Upper lobe of left lung (tissue), 6 donors: ENCODE results near the gene MDFI. TPM values are rescaled to one million over a fixed set of nuclear protein-coding genes. Genes with fewer than 3 reads are reported as not detected.

ENCODE experiments used
- ATAC-seq, 2 donors: fragments of 200-7000 bp; cut with Tn5 transposase; one replicate each; pipeline ENCODE4 v1.9.1; 2022; ENCODE audit warnings: mild to moderate bottlenecking in 2 of 2, moderate library complexity in 2 of 2; ENCODE audit not compliant: low FRiP score in 2 of 2
- DNase-seq, 2 donors: peaks; one replicate each; pipeline ENCODE4 v3.0.0-alpha.2; 2019 to 2020
- H3K27ac ChIP-seq, 4 donors: fragments of 200-600 bp; sonication (generic); one replicate each; pipeline ENCODE4 v1.5.1; 2016 to 2019
- H3K27me3 ChIP-seq, 4 donors: fragments of 200-600 bp; sonication (generic); one replicate each; pipeline ENCODE4 v1.5.1; 2017 to 2019
- H3K36me3 ChIP-seq, 4 donors: fragments of 200-600 bp; sonication (generic); one replicate each; pipeline ENCODE4 v1.5.1; 2016 to 2019
- H3K4me1 ChIP-seq, 4 donors: fragments of 200-600 bp; sonication (generic); one replicate each; pipeline ENCODE4 v1.5.1; 2018 to 2019
- H3K4me3 ChIP-seq, 4 donors: fragments of 200-600 bp; sonication (generic); one replicate each; pipeline ENCODE4 v1.5.1; 2017 to 2019; ENCODE audit warnings: mild to moderate bottlenecking in 2 of 4, moderate library complexity in 1 of 4
- H3K9me3 ChIP-seq, 4 donors: fragments of 200-600 bp; sonication (generic); one replicate each; pipeline ENCODE4 v1.5.1; 2018 to 2019
- CTCF ChIP-seq, 6 experiments: fragments of 450-650 bp in 4 of 6; fragments of 200-600 bp in 2 of 6; sonication (generic) in 2 of 6; IDR thresholded peaks; one replicate each; pipeline ENCODE4 v1.5.1; 2016 to 2019; ENCODE audit warnings: antibody characterized with exemption in 6 of 6
- EP300 ChIP-seq, 4 donors: sonication (generic); formaldehyde crosslinking; IDR thresholded peaks; one replicate each; pipeline ENCODE4 v1.5.1; 2017; ENCODE audit warnings: antibody characterized with exemption in 4 of 4, control low read depth in 2 of 4
- POLR2A ChIP-seq, 4 donors: fragments of 450-650 bp; IDR thresholded peaks; one replicate each; pipeline ENCODE4 v1.5.1; 2016 to 2017; ENCODE audit warnings: antibody characterized with exemption in 4 of 4, mild to moderate bottlenecking in 2 of 4
- POLR2AphosphoS5 ChIP-seq, 2 donors: sonication (generic); formaldehyde crosslinking; IDR thresholded peaks; one replicate each; pipeline ENCODE4 v1.5.1; 2017; ENCODE audit warnings: antibody characterized with exemption in 2 of 2
- WGBS, 2 donors: methylation state at CpG; one replicate each; pipeline ENCODE4 v1.1.5; 2017 to 2018; 5-methylcytosine and 5-hydroxymethylcytosine counted together
- total RNA-seq, 6 donors: library from RNA; depleted of rRNA in 4 of 6; stranded (reverse); fragments of >200 nt in 4 of 6; gene quantifications; one replicate each; pipeline versions ENCODE4 v1.1.0 to v1.2.1, GENCODE V29; 2016 to 2021
- donor health status: DM: no; HTN: no; CAD: no; lungs with moderate emphysema.
- donor health status: DM: no; HTN: yes; CAD: no; lungs with severe emphysema.

Gene MDFI
- total RNA-seq, 6 donors from 2014 or later: 4.9 to 23.4 (median 8.0) TPM

DNA sequence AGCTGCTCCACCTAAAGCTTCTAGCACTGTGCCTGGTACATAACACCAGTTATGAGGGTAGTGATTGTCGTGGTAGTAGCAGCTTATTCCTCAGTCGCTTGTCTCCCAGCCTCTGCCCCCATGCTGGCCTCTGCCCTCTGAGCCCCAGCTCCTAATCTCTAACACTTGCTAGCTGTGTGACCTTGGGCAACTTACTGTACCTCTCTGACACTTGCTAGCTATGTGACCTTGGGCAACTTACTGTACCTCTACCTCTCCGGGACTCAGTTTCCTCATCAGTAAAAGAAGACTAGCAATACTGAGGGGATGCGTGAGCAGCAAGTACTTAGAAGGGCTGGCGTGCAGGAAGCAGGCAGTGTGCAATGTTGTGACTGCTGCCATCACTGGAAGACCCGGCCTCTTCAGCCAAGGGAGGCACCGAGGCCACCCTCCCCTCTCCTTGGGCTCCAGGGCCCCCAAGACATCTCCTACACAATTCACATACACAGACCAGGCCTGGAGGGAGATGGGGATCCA is 9.9 kb downstream of the MDFI start:
- no peak for ATAC-seq
- Histone ChIP-seq H3K9me3 (no peaks in the 10 kb centered on the region), H3K36me3 (no peaks in the 10 kb centered on the region), H3K27me3 (no peaks in the 10 kb centered on the region), H3K4me3 (no peak overlapping the region), H3K4me1 (peaks cover 0 to 7% (median 2%) of the 10 kb centered on the region in 4 donors), H3K27ac (no peak overlapping the region)
- 83 to 85% methylated on average over 4 to 7 of the region's 7 CpGs for WGBS, 2 donors
- TF ChIP-seq POLR2AphosphoS5 (IDR thresholded peaks at IDR 0.05): no peak
- TF ChIP-seq CTCF (IDR thresholded peaks at IDR 0.05): no peak
- TF ChIP-seq EP300 (IDR thresholded peaks at IDR 0.05): no peak
- TF ChIP-seq POLR2A (IDR thresholded peaks at IDR 0.05): no peak
- DNase-seq: no peak

DNA sequence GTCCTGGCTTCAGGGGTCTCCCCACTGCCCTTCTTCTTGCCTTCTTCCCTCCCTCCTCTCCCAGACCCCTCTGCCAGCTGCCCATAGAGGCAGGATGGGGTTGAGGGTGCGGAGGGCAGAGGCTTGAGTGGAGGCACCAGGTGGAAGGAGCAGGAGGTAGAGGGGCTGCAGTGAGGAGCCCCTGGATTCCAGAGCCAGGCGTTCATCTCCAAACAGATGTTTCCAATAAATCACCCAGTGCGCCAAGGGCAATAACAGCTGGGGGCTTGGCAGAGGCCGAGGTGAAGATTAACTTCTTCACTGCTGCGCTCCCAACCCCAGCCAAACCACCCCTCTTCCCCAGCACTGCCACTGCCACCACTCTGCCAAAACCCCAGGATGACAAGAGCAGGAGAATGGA is 10.7 kb downstream of the MDFI start:
- Histone ChIP-seq H3K27me3 (no peaks in the 10 kb centered on the region), H3K27ac (no peak overlapping the region), H3K4me3 (no peak overlapping the region), H3K36me3 (no peaks in the 10 kb centered on the region), H3K4me1 (peaks cover 0 to 7% (median 0%) of the 10 kb centered on the region in 4 donors), H3K9me3 (no peaks in the 10 kb centered on the region)
- WGBS, 2 donors: 67 to 81% methylated on average over 3 to 5 of the region's 5 CpGs
- ATAC-seq (no peak), DNase-seq (no peak)
- TF ChIP-seq POLR2A (IDR thresholded peaks at IDR 0.05): no peak
- no peak for TF ChIP-seq EP300 (IDR thresholded peaks at IDR 0.05)
- no peak for TF ChIP-seq POLR2AphosphoS5 (IDR thresholded peaks at IDR 0.05)
- TF ChIP-seq CTCF (IDR thresholded peaks at IDR 0.05): no peak

DNA sequence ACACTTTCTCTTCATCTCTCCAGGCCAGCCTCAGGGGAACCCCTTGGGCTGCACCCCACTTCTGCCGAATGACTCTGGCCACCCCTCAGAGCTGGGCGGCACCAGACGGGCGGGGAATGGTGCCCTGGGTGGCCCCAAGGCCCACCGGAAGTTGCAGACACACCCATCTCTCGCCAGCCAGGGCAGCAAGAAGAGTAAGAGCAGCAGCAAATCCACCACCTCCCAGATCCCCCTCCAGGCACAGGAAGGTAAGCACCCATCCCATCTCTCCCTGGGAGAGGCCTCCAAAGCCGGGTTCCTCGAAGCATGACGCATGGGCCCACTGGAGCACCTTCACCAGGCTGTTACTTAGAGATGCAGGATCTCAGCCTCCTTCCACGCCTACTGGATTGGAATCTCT is 11.3 kb downstream of the MDFI start:
- H3K4me3 ChIP-seq: no peak overlapping the region
- H3K27me3 ChIP-seq: no peaks in the 10 kb centered on the region
- no peaks in the 10 kb centered on the region for H3K36me3 ChIP-seq
- ATAC-seq (no peak), DNase-seq (no peak)
- peaks cover 0 to 3% (median 0%) of the 10 kb centered on the region in 4 donors for H3K4me1 ChIP-seq
- H3K9me3 ChIP-seq: no peaks in the 10 kb centered on the region
- H3K27ac ChIP-seq: no peak overlapping the region
- TF ChIP-seq POLR2A (IDR thresholded peaks at IDR 0.05) (no peak), EP300 (IDR thresholded peaks at IDR 0.05) (no peak), CTCF (IDR thresholded peaks at IDR 0.05) (no peak), POLR2AphosphoS5 (IDR thresholded peaks at IDR 0.05) (no peak)
- 68 to 85% methylated on average over 8 to 10 of the region's 10 CpGs for WGBS, 2 donors

- TF ChIP-seq POLR2AphosphoS5 (IDR thresholded peaks at IDR 0.05) (no peak), EP300 (IDR thresholded peaks at IDR 0.05) (no peak), CTCF (IDR thresholded peaks at IDR 0.05) (no peak), POLR2A (IDR thresholded peaks at IDR 0.05) (no peak)
- no peak overlapping the region for H3K27ac ChIP-seq
- no peaks in the 10 kb centered on the region for H3K9me3 ChIP-seq
- 76 to 92% methylated on average over 2 of the region's 2 CpGs for WGBS, 2 donors
- DNase-seq: no peak
- H3K4me3 ChIP-seq: no peak overlapping the region
- ATAC-seq: no peak
- no peaks in the 10 kb centered on the region for H3K27me3 ChIP-seq
- H3K4me1 ChIP-seq: peaks cover 0 to 5% (median 0%) of the 10 kb centered on the region in 4 donors
- no peaks in the 10 kb centered on the region for H3K36me3 ChIP-seq
Measured at GRCh38 chr6:41650120-41650519, 11.9 kb downstream of the MDFI start.

GRCh38 chr6:41651246-41651961 is 13.1 kb downstream of the MDFI start:
- 71 to 79% methylated on average over 10 to 11 of the region's 11 CpGs for WGBS, 2 donors
- TF ChIP-seq POLR2A (IDR thresholded peaks at IDR 0.05) (no peak), EP300 (IDR thresholded peaks at IDR 0.05) (no peak), CTCF (IDR thresholded peaks at IDR 0.05) (no peak), POLR2AphosphoS5 (IDR thresholded peaks at IDR 0.05) (no peak)
- no peak for DNase-seq
- H3K9me3 ChIP-seq: no peaks in the 10 kb centered on the region
- no peaks in the 10 kb centered on the region for H3K36me3 ChIP-seq
- no peak for ATAC-seq
- H3K27ac ChIP-seq: no peak overlapping the region
- peaks cover 9 to 13% (median 10%) of the 10 kb centered on the region in 4 donors for H3K4me1 ChIP-seq
- H3K27me3 ChIP-seq: no peaks in the 10 kb centered on the region
- H3K4me3 ChIP-seq: no peak overlapping the region
